ENCODE measurements around the gene TRMT112. TPM values are rescaled to one million over a fixed set of nuclear protein-coding genes. Genes with fewer than 3 reads are reported as not detected.

Gene TRMT112
- total and polyA plus RNA-seq, 2 experiments from 2014 or later: 298 to 927 TPM

- no peak for TF ChIP-seq REST (IDR thresholded peaks at IDR 0.05; ENCODE audit: unreplicated experiment)
- TF ChIP-seq POLR2AphosphoS5 (IDR thresholded peaks at IDR 0.05; ENCODE audit: low read depth): no peak
Measured at GRCh38 chr11:64289002-64289564, 28.3 kb downstream of the TRMT112 start (continued).

DNA sequence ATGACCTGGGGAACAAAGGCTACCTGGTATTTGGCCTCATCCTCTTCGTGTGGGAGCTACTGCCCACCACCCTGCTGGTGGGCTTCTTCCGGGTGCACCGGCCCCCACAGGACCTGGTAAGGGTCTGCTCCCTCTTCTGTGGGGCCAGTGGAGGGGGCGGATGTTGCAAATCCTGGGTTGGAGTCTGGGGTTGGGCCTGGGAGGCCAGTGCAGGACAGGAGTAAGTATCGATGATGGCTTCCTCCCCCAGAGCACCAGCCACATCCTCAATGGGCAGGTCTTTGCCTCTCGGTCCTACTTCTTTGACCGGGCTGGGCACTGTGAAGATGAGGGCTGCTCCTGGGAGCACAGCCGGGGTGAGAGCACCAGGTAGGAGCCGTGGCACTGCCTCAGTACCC lies 29.0 kb downstream of the TRMT112 start:
- Mint-ChIP-seq H3K9me3 (no peaks in the 10 kb centered on the region; the same call in 1 of the 3 replicates), H3K36me3 (ENCODE audit: low read depth) (no peaks in the 10 kb centered on the region; the same call in 2 of the 3 replicates), H3K27me3 (ENCODE audit: insufficient read depth, low read depth, poor library complexity) (peaks cover 50% of the 10 kb centered on the region), H3K4me1 (peaks cover 11% of the 10 kb centered on the region), H3K4me3 (no peak overlapping the region), H3K27ac (no peak overlapping the region)
- H3K27ac ChIP-seq (ENCODE audit: low read depth): no peak overlapping the region
- no peaks in the 10 kb centered on the region for H3K9me2 ChIP-seq (ENCODE audit: insufficient read depth)
- H3K79me2 ChIP-seq (replicated peaks; ENCODE audit: insufficient read depth): no peaks in the 10 kb centered on the region
- peaks cover 55% of the 10 kb centered on the region for H3K27me3 ChIP-seq (ENCODE audit: insufficient read depth)
- no peak overlapping the region for H3K4me2 ChIP-seq
- DNase-seq (ENCODE audit: low spot score): no peak
- H3F3A ChIP-seq (replicated peaks; ENCODE audit: low read depth): peaks cover 13% of the 10 kb centered on the region; the same call in 1 of the 2 replicates
- H3K36me3 ChIP-seq (ENCODE audit: insufficient read depth): no peaks in the 10 kb centered on the region
- peaks cover 8% of the 10 kb centered on the region for H3K4me1 ChIP-seq (ENCODE audit: insufficient read depth)
- no peak for ATAC-seq
- no peak overlapping the region for H3K4me3 ChIP-seq
- H2AFZ ChIP-seq: no peak overlapping the region
- peaks cover 1% of the 10 kb centered on the region; the same call in 1 of the 2 replicates for H4K20me1 ChIP-seq (replicated peaks; ENCODE audit: insufficient read depth)
- TF ChIP-seq CREB1 (CRISPR knock-in tag; IDR thresholded peaks at IDR 0.05; ENCODE audit: low read depth): no peak
- TF ChIP-seq EZH2 (IDR thresholded peaks at IDR 0.05; ENCODE audit: low read depth, unreplicated experiment): no peak
- TF ChIP-seq, protein P1, sequence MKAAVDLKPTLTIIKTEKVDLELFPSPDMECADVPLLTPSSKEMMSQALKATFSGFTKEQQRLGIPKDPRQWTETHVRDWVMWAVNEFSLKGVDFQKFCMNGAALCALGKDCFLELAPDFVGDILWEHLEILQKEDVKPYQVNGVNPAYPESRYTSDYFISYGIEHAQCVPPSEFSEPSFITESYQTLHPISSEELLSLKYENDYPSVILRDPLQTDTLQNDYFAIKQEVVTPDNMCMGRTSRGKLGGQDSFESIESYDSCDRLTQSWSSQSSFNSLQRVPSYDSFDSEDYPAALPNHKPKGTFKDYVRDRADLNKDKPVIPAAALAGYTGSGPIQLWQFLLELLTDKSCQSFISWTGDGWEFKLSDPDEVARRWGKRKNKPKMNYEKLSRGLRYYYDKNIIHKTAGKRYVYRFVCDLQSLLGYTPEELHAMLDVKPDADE (IDR thresholded peaks at IDR 0.05): no peak
- TF ChIP-seq ZNF331 (CRISPR knock-in tag; IDR thresholded peaks at IDR 0.05; ENCODE audit: low read depth): no peak
- TF ChIP-seq POLR2AphosphoS5 (IDR thresholded peaks at IDR 0.05; ENCODE audit: low read depth): no peak
- TF ChIP-seq ZNF462 (CRISPR knock-in tag; IDR thresholded peaks at IDR 0.05): no peak
- no peak for TF ChIP-seq REST (IDR thresholded peaks at IDR 0.05; ENCODE audit: unreplicated experiment)
- no peak for TF ChIP-seq JUNB (IDR thresholded peaks at IDR 0.05; ENCODE audit: unreplicated experiment)
- TF ChIP-seq NANOG (IDR thresholded peaks at IDR 0.05; ENCODE audit: borderline replicate concordance): no peak
- no peak for TF ChIP-seq STAT1 (IDR thresholded peaks at IDR 0.05; ENCODE audit: unreplicated experiment)

Data from GM23338 (cell line).